Tibial nerve (tissue), 4 donors: Measurements from ENCODE around the gene DNAJC21. TPM values are rescaled to one million over a fixed set of nuclear protein-coding genes. Genes with fewer than 3 reads are reported as not detected.

Experiments used
- DNase-seq, 2 donors: peaks; one replicate each; pipeline ENCODE4 v3.0.0-alpha.2; 2019; ENCODE audit warnings: low spot score in 2 of 2
- H3K27ac ChIP-seq, 4 donors: fragments of 200-600 bp; sonication (generic) in 3 of 4; one replicate each; pipeline ENCODE4 v1.5.1; 2017 to 2019; ENCODE audit warnings: mild to moderate bottlenecking in 1 of 4
- H3K27me3 ChIP-seq, 2 donors: fragments of 200-600 bp; sonication (generic) in 1 of 2; one replicate each; pipeline versions ENCODE4 v1.5.1 to v1.6.0; 2017 to 2019
- H3K36me3 ChIP-seq, 3 donors: fragments of 200-600 bp; sonication (generic); one replicate each; pipeline ENCODE4 v1.5.1; 2018 to 2019
- H3K4me1 ChIP-seq, 4 donors: fragments of 200-600 bp; sonication (generic) in 3 of 4; one replicate each; pipeline ENCODE4 v1.5.1; 2017 to 2019
- H3K4me3 ChIP-seq, 4 donors: fragments of 200-600 bp; sonication (generic) in 3 of 4; one replicate each; pipeline ENCODE4 v1.5.1; 2017 to 2019; ENCODE audit warnings: mild to moderate bottlenecking in 1 of 4, moderate library complexity in 1 of 4
- H3K9me3 ChIP-seq, 4 donors: fragments of 200-600 bp; sonication (generic) in 3 of 4; one replicate each; pipeline ENCODE4 v1.5.1; 2017 to 2019
- EP300 ChIP-seq, 2 donors: sonication (generic); formaldehyde crosslinking; IDR thresholded peaks; one replicate each; pipeline ENCODE4 v1.6.1; 2017; ENCODE audit warnings: antibody characterized with exemption in 2 of 2, mild to moderate bottlenecking in 1 of 2
- POLR2A ChIP-seq, 2 donors: fragments of 450-650 bp; IDR thresholded peaks; one replicate each; pipeline ENCODE4 v1.6.1; 2017; ENCODE audit warnings: antibody characterized with exemption in 2 of 2, mild to moderate bottlenecking in 2 of 2, moderate library complexity in 2 of 2
- WGBS, 2 donors: methylation state at CpG; one replicate each; pipeline ENCODE4 v1.1.5; 2018; 5-methylcytosine and 5-hydroxymethylcytosine counted together
- total RNA-seq, 4 donors: library from RNA; depleted of rRNA; stranded (reverse); fragments of >200 nt; gene quantifications; one replicate each; pipeline ENCODE4 v1.1.0, GENCODE V29; 2016
- TF ChIP-seq, protein P1 (sequence below), 5 experiments: fragments of 200-600 bp in 3 of 5; fragments of 450-650 bp in 2 of 5; sonication (generic) in 3 of 5; IDR thresholded peaks; one replicate each; pipeline ENCODE4 v1.5.1; 2016 to 2019; ENCODE audit warnings: antibody characterized with exemption in 5 of 5, mild to moderate bottlenecking in 3 of 5, moderate library complexity in 2 of 5

The DNAJC21 gene
- total RNA-seq, 4 donors from 2014 or later = 30.3 to 54.0 (median 31.7) TPM

GRCh38 chr5:34892414-34892813 lies 36.9 kb upstream of the DNAJC21 start:
- H3K4me1 ChIP-seq = peaks cover 0 to 6% (median 0%) of the 10 kb centered on the region in 4 donors
- H3K4me3 ChIP-seq = no peak overlapping the region
- DNase-seq = no peak
- H3K9me3 ChIP-seq = no peaks in the 10 kb centered on the region
- TF ChIP-seq EP300 (IDR thresholded peaks at IDR 0.05) (no peak), POLR2A (IDR thresholded peaks at IDR 0.05) (no peak)
- TF ChIP-seq, protein P1, sequence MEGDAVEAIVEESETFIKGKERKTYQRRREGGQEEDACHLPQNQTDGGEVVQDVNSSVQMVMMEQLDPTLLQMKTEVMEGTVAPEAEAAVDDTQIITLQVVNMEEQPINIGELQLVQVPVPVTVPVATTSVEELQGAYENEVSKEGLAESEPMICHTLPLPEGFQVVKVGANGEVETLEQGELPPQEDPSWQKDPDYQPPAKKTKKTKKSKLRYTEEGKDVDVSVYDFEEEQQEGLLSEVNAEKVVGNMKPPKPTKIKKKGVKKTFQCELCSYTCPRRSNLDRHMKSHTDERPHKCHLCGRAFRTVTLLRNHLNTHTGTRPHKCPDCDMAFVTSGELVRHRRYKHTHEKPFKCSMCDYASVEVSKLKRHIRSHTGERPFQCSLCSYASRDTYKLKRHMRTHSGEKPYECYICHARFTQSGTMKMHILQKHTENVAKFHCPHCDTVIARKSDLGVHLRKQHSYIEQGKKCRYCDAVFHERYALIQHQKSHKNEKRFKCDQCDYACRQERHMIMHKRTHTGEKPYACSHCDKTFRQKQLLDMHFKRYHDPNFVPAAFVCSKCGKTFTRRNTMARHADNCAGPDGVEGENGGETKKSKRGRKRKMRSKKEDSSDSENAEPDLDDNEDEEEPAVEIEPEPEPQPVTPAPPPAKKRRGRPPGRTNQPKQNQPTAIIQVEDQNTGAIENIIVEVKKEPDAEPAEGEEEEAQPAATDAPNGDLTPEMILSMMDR (IDR thresholded peaks at IDR 0.05) = no peak
- H3K27ac ChIP-seq = no peak overlapping the region
- H3K27me3 ChIP-seq = no peaks in the 10 kb centered on the region
- H3K36me3 ChIP-seq = no peaks in the 10 kb centered on the region
- 85 to 87% methylated on average over 6 of the region's 6 CpGs for WGBS, 2 donors

GRCh38 chr5:34894716-34895115 lies 34.6 kb upstream of the DNAJC21 start:
- Histone ChIP-seq H3K4me3 (no peak overlapping the region), H3K27me3 (no peaks in the 10 kb centered on the region), H3K4me1 (peaks cover 0 to 11% (median 0%) of the 10 kb centered on the region in 4 donors), H3K27ac (no peak overlapping the region), H3K36me3 (no peaks in the 10 kb centered on the region), H3K9me3 (no peaks in the 10 kb centered on the region)
- 96 to 98% methylated on average over 1 of the region's 1 CpG for WGBS, 2 donors
- DNase-seq = no peak
- TF ChIP-seq, protein P1 (IDR thresholded peaks at IDR 0.05) = no peak
- no peak for TF ChIP-seq EP300 (IDR thresholded peaks at IDR 0.05)

DNA sequence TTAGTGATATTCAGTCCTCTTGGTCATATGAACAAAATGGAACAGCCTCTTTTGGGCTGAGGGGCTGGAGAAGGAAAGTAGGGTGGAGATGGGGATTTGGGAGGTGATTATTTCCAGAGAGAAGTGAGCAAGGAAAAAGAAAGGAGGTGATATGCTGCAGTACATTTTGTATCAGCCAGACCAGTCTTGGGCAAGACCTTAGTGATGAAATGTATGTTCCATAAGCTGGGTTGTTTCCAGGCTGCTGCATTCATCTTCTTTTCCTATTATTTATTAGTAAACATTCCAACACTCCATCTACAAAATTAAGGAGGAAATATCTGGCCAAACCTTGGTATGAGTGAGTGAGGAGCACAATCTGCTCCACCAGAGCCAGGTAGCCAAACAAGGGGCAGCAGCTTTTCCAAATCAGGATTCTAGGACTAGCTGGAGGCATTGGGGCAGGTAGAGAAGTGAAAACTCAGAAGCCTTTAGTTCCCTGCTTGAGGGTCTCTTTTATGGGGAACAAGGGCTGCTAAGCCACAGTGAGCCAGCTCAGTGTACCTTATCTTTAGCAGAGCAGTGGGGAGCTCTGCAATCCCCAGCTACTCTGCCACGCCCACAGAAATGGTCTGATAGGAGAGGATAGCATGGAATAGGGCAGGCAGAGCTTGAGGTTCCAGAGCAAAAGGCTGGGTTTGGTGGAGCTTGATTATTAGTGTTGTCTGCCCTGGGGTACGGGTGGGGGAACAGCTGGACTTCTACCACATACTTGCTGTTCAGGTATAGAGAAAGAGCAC lies 33.5 kb upstream of the DNAJC21 start:
- H3K27ac ChIP-seq = no peak overlapping the region
- no peaks in the 10 kb centered on the region for H3K36me3 ChIP-seq
- peaks cover 0 to 11% (median 0%) of the 10 kb centered on the region in 4 donors for H3K4me1 ChIP-seq
- H3K27me3 ChIP-seq = no peaks in the 10 kb centered on the region
- WGBS, 2 donors = 92 to 96% methylated on average over 2 of the region's 2 CpGs
- no peak for TF ChIP-seq POLR2A (IDR thresholded peaks at IDR 0.05)
- TF ChIP-seq EP300 (IDR thresholded peaks at IDR 0.05) = no peak
- no peak overlapping the region for H3K4me3 ChIP-seq
- no peaks in the 10 kb centered on the region for H3K9me3 ChIP-seq
- DNase-seq = no peak

GRCh38 chr5:34897646-34898045 lies 31.7 kb upstream of the DNAJC21 start:
- TF ChIP-seq POLR2A (IDR thresholded peaks at IDR 0.05) (no peak), EP300 (IDR thresholded peaks at IDR 0.05) (no peak)
- TF ChIP-seq, protein P1 (IDR thresholded peaks at IDR 0.05) = no peak
- H3K9me3 ChIP-seq = no peaks in the 10 kb centered on the region
- peaks cover 0 to 5% (median 0%) of the 10 kb centered on the region in 4 donors for H3K4me1 ChIP-seq
- H3K27me3 ChIP-seq = no peaks in the 10 kb centered on the region
- no peak overlapping the region for H3K4me3 ChIP-seq
- no peaks in the 10 kb centered on the region for H3K36me3 ChIP-seq
- DNase-seq = no peak
- H3K27ac ChIP-seq = no peak overlapping the region

DNA sequence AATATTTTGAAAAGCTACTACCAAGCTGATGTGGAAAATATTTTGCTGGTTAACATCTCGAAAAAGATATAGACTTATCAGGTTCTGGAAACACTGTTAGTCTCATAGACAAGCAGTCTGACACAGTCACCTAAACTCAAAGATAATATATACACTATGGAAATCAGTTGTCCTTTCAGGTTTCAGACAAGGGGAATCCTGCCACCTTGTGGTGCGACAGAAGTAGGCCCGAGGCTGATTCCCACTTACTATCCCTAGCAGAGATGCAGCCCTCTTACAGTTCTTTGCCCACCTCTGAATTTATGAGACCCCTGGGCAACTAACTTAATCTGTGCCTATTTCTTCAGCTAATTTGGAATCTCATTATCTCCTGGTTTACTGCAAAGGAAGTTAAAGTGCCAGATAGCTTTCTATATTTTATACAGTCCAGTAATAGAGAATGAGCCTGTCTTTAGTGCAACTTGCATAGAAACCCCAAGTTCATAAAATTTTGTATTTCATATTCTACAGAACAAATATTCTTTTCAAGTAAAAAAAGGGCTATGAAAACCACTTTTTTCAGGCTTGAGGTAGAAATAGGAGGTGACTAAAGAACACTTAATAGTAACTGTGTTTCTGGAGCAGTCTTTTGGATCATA lies 31.0 kb upstream of the DNAJC21 start:
- H3K9me3 ChIP-seq = no peaks in the 10 kb centered on the region
- H3K27ac ChIP-seq = no peak overlapping the region
- no peaks in the 10 kb centered on the region for H3K27me3 ChIP-seq
- H3K4me3 ChIP-seq = no peak overlapping the region
- WGBS, 2 donors = 0 to 2% methylated on average over 3 of the region's 3 CpGs
- H3K36me3 ChIP-seq = no peaks in the 10 kb centered on the region
- TF ChIP-seq EP300 (IDR thresholded peaks at IDR 0.05) (peak in 1 of 2 donors; percentile 36), POLR2A (IDR thresholded peaks at IDR 0.05) (no peak)
- TF ChIP-seq, protein P1 (IDR thresholded peaks at IDR 0.05) = peak; percentile 72 to 87 (median 80)
- H3K4me1 ChIP-seq = peaks cover 0 to 5% (median 0%) of the 10 kb centered on the region in 4 donors
- peak; percentile 42 to 74 for DNase-seq
